HEK293 (cell line): ENCODE data around the gene TTLL5.

Experiments used
- KLF16 ChIP-seq: fragments of 450-650 bp; formaldehyde crosslinking; IDR thresholded peaks from 2 replicates; pipeline ENCODE4 v1.5.1; 2017; ENCODE audit warnings: missing biosample characterization, missing genetic modification characterization
- ZBTB8A ChIP-seq: fragments of 450-650 bp; formaldehyde crosslinking; IDR thresholded peaks from 2 replicates; pipeline ENCODE4 v1.5.1; 2016; ENCODE audit warnings: missing biosample characterization, missing genetic modification characterization
- ZNF138 ChIP-seq: fragments of 450-650 bp; formaldehyde crosslinking; IDR thresholded peaks from 2 replicates; pipeline ENCODE4 v1.5.1; 2016; ENCODE audit warnings: missing biosample characterization, missing genetic modification characterization, borderline replicate concordance
- ZNF169 ChIP-seq: fragments of 450-650 bp; formaldehyde crosslinking; IDR thresholded peaks from 2 replicates; pipeline ENCODE4 v1.5.1; 2016; ENCODE audit warnings: missing biosample characterization, missing genetic modification characterization
- ZNF302 ChIP-seq: fragments of 450-650 bp; formaldehyde crosslinking; IDR thresholded peaks from 2 replicates; pipeline ENCODE4 v1.5.1; 2016; ENCODE audit warnings: missing biosample characterization, missing genetic modification characterization, low read depth
- ZNF621 ChIP-seq: fragments of 450-650 bp; formaldehyde crosslinking; IDR thresholded peaks from 2 replicates; pipeline ENCODE4 v1.5.1; 2017; ENCODE audit warnings: missing biosample characterization, missing genetic modification characterization
- ZNF624 ChIP-seq: fragments of 450-650 bp; formaldehyde crosslinking; IDR thresholded peaks from 2 replicates; pipeline ENCODE4 v1.5.1; 2017; ENCODE audit warnings: missing biosample characterization, missing genetic modification characterization
- ZSCAN30 ChIP-seq: fragments of 450-650 bp; IDR thresholded peaks from 2 replicates; pipeline ENCODE4 v1.5.1; 2018; ENCODE audit warnings: missing biosample characterization, mild to moderate bottlenecking, missing genetic modification characterization, moderate library complexity
- TF ChIP-seq, protein P1 (sequence below): fragments of 450-650 bp; formaldehyde crosslinking; IDR thresholded peaks from 2 replicates; pipeline ENCODE4 v1.5.1; 2016; ENCODE audit warnings: missing biosample characterization, missing genetic modification characterization
- TF ChIP-seq, protein P2 (sequence below): fragments of 450-650 bp; formaldehyde crosslinking; IDR thresholded peaks from 2 replicates; pipeline ENCODE4 v1.5.1; 2016; ENCODE audit warnings: missing biosample characterization, missing genetic modification characterization, low read depth
- TF ChIP-seq, protein P3 (sequence below): fragments of 450-650 bp; formaldehyde crosslinking; IDR thresholded peaks from 2 replicates; pipeline ENCODE4 v1.5.1; 2016; ENCODE audit warnings: missing biosample characterization, missing genetic modification characterization
- TF ChIP-seq, protein P4 (sequence below): fragments of 450-650 bp; formaldehyde crosslinking; IDR thresholded peaks from 2 replicates; pipeline ENCODE4 v1.5.1; 2016; ENCODE audit warnings: missing biosample characterization, missing genetic modification characterization

DNA sequence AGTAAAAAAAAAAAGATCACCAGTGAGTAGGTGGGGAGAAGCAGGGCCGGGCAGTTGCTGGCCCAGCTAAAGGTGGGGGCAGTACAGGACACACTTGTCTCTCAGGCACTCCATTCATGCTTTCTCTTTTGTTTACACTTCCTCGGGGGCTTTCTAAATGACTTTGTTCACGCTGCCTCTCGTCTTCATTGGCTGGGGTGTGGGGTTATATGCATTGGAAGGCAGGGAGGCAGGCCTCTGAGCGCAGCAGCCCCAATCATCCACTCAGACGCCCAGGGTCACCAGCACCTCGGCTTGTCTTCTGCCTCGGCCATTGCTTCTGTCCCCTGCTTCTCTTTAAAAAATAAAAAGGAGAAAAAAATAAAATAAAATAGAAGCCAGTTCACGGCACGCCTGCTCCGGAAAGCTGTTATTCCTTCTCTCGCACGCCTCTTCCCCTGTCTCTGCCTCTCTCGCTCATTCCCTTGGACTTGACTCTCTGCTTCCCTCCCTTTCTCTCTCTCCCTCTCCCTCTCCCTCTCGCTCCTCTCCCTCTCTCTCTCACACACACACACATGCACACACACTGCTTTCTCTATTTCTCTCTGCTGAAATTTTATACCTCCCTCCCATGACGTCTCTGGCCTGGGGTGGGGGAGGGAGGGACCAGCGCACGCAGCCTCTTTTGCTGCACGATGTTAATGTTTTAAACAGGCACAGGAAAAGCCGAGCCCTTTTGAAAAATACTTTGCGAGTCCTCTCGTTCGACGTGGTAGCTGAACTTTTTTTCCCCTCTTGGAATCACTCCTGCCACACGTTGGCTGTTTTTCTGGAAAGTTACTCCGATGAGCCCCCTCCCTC, 320.6 kb downstream of the TTLL5 start, which contains the start of gene TGFB3:
- TF ChIP-seq, protein P1, sequence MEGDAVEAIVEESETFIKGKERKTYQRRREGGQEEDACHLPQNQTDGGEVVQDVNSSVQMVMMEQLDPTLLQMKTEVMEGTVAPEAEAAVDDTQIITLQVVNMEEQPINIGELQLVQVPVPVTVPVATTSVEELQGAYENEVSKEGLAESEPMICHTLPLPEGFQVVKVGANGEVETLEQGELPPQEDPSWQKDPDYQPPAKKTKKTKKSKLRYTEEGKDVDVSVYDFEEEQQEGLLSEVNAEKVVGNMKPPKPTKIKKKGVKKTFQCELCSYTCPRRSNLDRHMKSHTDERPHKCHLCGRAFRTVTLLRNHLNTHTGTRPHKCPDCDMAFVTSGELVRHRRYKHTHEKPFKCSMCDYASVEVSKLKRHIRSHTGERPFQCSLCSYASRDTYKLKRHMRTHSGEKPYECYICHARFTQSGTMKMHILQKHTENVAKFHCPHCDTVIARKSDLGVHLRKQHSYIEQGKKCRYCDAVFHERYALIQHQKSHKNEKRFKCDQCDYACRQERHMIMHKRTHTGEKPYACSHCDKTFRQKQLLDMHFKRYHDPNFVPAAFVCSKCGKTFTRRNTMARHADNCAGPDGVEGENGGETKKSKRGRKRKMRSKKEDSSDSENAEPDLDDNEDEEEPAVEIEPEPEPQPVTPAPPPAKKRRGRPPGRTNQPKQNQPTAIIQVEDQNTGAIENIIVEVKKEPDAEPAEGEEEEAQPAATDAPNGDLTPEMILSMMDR (tag by site-specific recombination) = peak; percentile 6; the same call in 1 of the 2 replicates
- TF ChIP-seq, protein P2, sequence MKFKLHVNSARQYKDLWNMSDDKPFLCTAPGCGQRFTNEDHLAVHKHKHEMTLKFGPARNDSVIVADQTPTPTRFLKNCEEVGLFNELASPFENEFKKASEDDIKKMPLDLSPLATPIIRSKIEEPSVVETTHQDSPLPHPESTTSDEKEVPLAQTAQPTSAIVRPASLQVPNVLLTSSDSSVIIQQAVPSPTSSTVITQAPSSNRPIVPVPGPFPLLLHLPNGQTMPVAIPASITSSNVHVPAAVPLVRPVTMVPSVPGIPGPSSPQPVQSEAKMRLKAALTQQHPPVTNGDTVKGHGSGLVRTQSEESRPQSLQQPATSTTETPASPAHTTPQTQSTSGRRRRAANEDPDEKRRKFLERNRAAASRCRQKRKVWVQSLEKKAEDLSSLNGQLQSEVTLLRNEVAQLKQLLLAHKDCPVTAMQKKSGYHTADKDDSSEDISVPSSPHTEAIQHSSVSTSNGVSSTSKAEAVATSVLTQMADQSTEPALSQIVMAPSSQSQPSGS (tag by site-specific recombination) = peak; percentile 80
- TF ChIP-seq ZBTB8A (tag by site-specific recombination) (0 out of 2 replicates have a peak, but pooled peaks have one; percentile 38), ZNF169 (tag by site-specific recombination) (peak; percentile 86), ZNF302 (tag by site-specific recombination) (no peak), ZNF621 (tag by site-specific recombination) (no peak), ZNF624 (tag by site-specific recombination) (no peak), ZSCAN30 (no peak), KLF16 (tag by site-specific recombination) (peak; percentile 79; the same call in 1 of the 2 replicates), ZNF138 (tag by site-specific recombination) (no peak)
- TF ChIP-seq, protein P3, sequence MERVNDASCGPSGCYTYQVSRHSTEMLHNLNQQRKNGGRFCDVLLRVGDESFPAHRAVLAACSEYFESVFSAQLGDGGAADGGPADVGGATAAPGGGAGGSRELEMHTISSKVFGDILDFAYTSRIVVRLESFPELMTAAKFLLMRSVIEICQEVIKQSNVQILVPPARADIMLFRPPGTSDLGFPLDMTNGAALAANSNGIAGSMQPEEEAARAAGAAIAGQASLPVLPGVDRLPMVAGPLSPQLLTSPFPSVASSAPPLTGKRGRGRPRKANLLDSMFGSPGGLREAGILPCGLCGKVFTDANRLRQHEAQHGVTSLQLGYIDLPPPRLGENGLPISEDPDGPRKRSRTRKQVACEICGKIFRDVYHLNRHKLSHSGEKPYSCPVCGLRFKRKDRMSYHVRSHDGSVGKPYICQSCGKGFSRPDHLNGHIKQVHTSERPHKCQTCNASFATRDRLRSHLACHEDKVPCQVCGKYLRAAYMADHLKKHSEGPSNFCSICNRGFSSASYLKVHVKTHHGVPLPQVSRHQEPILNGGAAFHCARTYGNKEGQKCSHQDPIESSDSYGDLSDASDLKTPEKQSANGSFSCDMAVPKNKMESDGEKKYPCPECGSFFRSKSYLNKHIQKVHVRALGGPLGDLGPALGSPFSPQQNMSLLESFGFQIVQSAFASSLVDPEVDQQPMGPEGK (tag by site-specific recombination) = peak; percentile 85
- TF ChIP-seq, protein P4, sequence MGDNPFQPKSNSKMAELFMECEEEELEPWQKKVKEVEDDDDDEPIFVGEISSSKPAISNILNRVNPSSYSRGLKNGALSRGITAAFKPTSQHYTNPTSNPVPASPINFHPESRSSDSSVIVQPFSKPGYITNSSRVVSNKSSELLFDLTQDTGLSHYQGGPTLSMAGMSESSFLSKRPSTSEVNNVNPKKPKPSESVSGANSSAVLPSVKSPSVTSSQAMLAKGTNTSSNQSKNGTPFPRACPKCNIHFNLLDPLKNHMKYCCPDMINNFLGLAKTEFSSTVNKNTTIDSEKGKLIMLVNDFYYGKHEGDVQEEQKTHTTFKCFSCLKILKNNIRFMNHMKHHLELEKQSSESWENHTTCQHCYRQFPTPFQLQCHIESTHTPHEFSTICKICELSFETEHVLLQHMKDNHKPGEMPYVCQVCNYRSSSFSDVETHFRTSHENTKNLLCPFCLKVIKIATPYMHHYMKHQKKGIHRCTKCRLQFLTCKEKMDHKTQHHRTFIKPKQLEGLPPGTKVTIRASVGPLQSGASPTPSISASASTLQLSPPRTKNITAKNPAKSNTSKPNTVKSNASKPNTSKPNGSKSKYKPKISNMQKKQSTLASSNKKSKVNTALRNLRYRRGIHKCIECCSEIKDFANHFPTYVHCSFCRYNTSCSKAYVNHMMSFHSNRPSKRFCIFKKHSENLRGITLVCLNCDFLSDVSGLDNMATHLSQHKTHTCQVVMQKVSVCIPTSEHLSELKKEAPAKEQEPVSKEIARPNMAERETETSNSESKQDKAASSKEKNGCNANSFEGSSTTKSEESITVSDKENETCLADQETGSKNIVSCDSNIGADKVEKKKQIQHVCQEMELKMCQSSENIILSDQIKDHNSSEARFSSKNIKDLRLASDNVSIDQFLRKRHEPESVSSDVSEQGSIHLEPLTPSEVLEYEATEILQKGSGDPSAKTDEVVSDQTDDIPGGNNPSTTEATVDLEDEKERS (tag by site-specific recombination) = peak; percentile 44; the same call in 1 of the 2 replicates
